K562 (cell line): ENCODE measurements around the gene CCL24. TPM values are rescaled to one million over a fixed set of nuclear protein-coding genes. Genes with fewer than 3 reads are reported as not detected.

Experiments
- BACH1 ChIP-seq: fragments of 200-800 bp; sonication (Bioruptor generic); IDR thresholded peaks from 2 replicates; pipeline ENCODE4 v1.6.1; 2016; ENCODE audit warnings: missing genetic modification characterization, missing compliant biosample characterization
- CBX2 ChIP-seq: fragments of 200-600 bp; sonication (generic); IDR thresholded peaks from one replicate; pipeline ENCODE4 v1.6.1; 2012; ENCODE audit warnings: mild to moderate bottlenecking, low read length, inconsistent platforms; ENCODE audit not compliant: insufficient read depth, poor library complexity, severe bottlenecking
- DPF2 ChIP-seq: fragments of 450-650 bp; IDR thresholded peaks from 2 replicates; pipeline ENCODE4 v1.6.1; 2016
- ESRRA ChIP-seq: fragments of 450-650 bp; IDR thresholded peaks from 2 replicates; pipeline ENCODE4 v1.6.1; 2014; ENCODE audit warnings: low read depth, mild to moderate bottlenecking, moderate library complexity, borderline replicate concordance
- ETV6 ChIP-seq, 3 experiments: fragments of 150-350 bp in 1 of 3; sonication (generic) in 1 of 3; formaldehyde crosslinking in 1 of 3; IDR thresholded peaks; 2 replicates each; pipeline versions ENCODE4 v1.6.1 to v1.8.0; 2014 to 2022; ENCODE audit warnings: borderline replicate concordance in 2 of 3, low read depth in 2 of 3, antibody characterized with exemption in 1 of 3, low read length in 1 of 3, mild to moderate bottlenecking in 1 of 3, missing genetic modification reagents in 1 of 3
- FOXO4 ChIP-seq: fragments of 450-650 bp; formaldehyde crosslinking; IDR thresholded peaks from 2 replicates; pipeline ENCODE4 v1.4.0; 2020; ENCODE audit warnings: mild to moderate bottlenecking, moderate library complexity
- HDAC8 ChIP-seq: fragments of 450-650 bp; IDR thresholded peaks from 2 replicates; pipeline ENCODE4 v1.6.1; 2016; ENCODE audit warnings: mild to moderate bottlenecking, missing genetic modification characterization, moderate library complexity, missing compliant biosample characterization
- KLF16 ChIP-seq: IDR thresholded peaks from 2 replicates; pipeline ENCODE4 v1.6.1; 2016; ENCODE audit warnings: antibody characterized with exemption
- NONO ChIP-seq, 2 experiments: fragments of 200-400 bp in 1 of 2; fragments of 450-650 bp in 1 of 2; formaldehyde crosslinking in 1 of 2; IDR thresholded peaks; 2 replicates each; pipeline ENCODE4 v1.6.1; 2017; ENCODE audit warnings: low read depth in 2 of 2, mild to moderate bottlenecking in 2 of 2, moderate library complexity in 2 of 2, low read length in 1 of 2
- RBM39 ChIP-seq: fragments of 200-400 bp; formaldehyde crosslinking; optimal IDR thresholded peaks from 2 replicates; pipeline ENCODE3; 2018; ENCODE audit warnings: low read depth, low read length
- RHOXF2B ChIP-seq: fragments of 250-450 bp; sonication (Bioruptor Pico); conservative IDR thresholded peaks from 2 replicates; pipeline ENCODE4 v1.5.1; 2021
- SAFB ChIP-seq: fragments of 200-400 bp; formaldehyde crosslinking; IDR thresholded peaks from 2 replicates; pipeline ENCODE4 v1.6.1; 2017; ENCODE audit warnings: low read depth, low read length, borderline replicate concordance
- SMAD4 ChIP-seq: fragments of 250-450 bp; sonication (Bioruptor Pico); conservative IDR thresholded peaks from 2 replicates; pipeline ENCODE4 v1.8.0; 2021; ENCODE audit warnings: inconsistent platforms, mild to moderate bottlenecking, moderate library complexity
- SOX6 ChIP-seq: fragments of 450-650 bp; IDR thresholded peaks from 2 replicates; pipeline ENCODE4 v1.6.1; 2014; ENCODE audit warnings: mild to moderate bottlenecking
- TFE3 ChIP-seq: fragments of 450-650 bp; formaldehyde crosslinking; IDR thresholded peaks from 2 replicates; pipeline ENCODE4 v1.4.0; 2020; ENCODE audit warnings: mild to moderate bottlenecking, mixed read lengths
- THAP12 ChIP-seq: fragments of 250-450 bp; sonication (Bioruptor Pico); IDR thresholded peaks from 2 replicates; pipeline ENCODE4 v1.9.0; 2021; ENCODE audit warnings: mild to moderate bottlenecking, inconsistent platforms
- U2AF2 ChIP-seq: fragments of 200-400 bp; formaldehyde crosslinking; optimal IDR thresholded peaks from 2 replicates; pipeline ENCODE3; 2017; ENCODE audit warnings: low read depth, mild to moderate bottlenecking, low read length
- ZKSCAN3 ChIP-seq: fragments of 250-450 bp; sonication (Bioruptor Pico); IDR thresholded peaks from 2 replicates; pipeline ENCODE4 v1.4.0; 2020
- ZNF316 ChIP-seq: fragments of 450-650 bp; IDR thresholded peaks from 2 replicates; pipeline ENCODE4 v1.6.1; 2016
- ZNF431 ChIP-seq: sonication (generic); formaldehyde crosslinking; IDR thresholded peaks from 2 replicates; pipeline ENCODE4 v1.8.0; 2022; ENCODE audit warnings: mild to moderate bottlenecking, missing genetic modification reagents
- ZNF436 ChIP-seq: fragments of 250-450, 450-650 bp; sonication (Bioruptor Pico); formaldehyde crosslinking; IDR thresholded peaks from 2 replicates; pipeline ENCODE4 v1.7.0; 2020; ENCODE audit warnings: mild to moderate bottlenecking
- polyA plus RNA-seq, 8 experiments: library from polyadenylated mRNA; depleted of rRNA in 4 of 8; stranded (reverse) in 5 of 8; unstranded in 3 of 8; fragments of >200 nt; fragmentation: Nextera tagmentation in 2 of 8; fragmentation: Illumina TruSeq in 1 of 8; extraction: Ambion mirVana in 2 of 8; extraction: Trizol in 1 of 8; gene quantifications; 2 replicates each; pipeline versions ENCODE4 v1.2.1 to v1.2.3, GENCODE V29; 2011 to 2014; ENCODE audit warnings: inconsistent platforms in 1 of 8, missing spikeins in 1 of 8
- total RNA-seq, 7 experiments: library from RNA; depleted of rRNA in 6 of 7; stranded (reverse); fragments of >200 nt in 6 of 7; fragmentation: Illumina TruSeq in 2 of 7; extraction: Trizol in 2 of 7; gene quantifications; 2 replicates each; pipeline versions ENCODE4 v1.2.1 to v1.2.3, GENCODE V29; 2011 to 2021; ENCODE audit warnings: low replicate concordance in 1 of 7
- TF ChIP-seq, protein P1 (sequence below): fragments of 450-650 bp; IDR thresholded peaks from 2 replicates; pipeline ENCODE4 v1.6.1; 2016; ENCODE audit warnings: low read depth, mild to moderate bottlenecking, moderate library complexity

Gene CCL24
- total and polyA plus RNA-seq, 9 of the 15 experiments (the other 6 are each of a cell fraction or from before 2014, with no cell fraction given) = 0.45 to 3.6 (median 0.95) TPM; not detected in 1

DNA sequence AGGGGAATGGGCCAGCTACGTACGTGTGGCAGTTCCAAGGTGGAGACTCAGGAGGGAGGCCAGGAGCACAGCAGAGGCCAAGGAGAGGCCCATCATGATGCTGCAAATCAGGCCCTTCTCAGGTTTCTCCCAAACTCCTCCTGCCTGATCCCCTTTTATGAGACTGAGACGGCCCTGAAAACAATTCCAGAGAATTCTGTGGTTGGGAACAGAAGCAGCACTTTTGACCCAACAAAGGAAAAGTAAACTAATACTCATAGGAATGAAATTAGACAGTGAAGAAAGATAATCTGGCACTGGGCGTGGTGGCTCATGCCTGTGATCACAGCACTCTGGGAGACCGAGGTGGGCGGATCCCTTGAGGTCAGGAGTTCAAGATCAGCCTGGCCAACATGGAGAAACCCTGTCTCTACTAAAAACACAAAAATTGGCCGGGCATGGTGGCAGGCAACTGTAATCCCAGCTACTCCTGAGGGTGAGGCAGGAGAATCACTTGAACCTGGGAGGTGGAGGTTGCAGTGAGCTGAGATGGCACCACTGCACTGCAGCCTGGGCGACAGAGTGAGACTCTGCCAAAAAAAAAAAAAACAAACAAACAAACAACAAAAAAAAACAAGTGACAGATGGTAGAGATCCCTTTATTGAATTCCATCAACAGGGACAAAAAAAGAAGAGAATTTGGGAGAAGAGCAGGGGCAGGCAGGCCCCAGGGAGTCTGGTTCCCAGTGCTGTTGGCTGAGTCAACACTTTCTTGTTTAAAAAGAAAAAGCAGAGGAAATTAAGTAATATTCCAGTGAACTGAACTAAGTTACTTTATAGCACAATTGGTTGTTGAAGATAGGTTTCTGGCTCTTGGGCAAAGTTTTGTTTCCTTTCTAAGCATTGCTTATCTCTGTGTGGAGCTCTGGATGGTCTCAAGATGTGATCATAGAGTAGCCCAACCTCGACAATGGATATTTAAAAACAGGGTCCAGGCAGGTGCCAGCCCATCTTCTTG, 41.2 kb downstream of the CCL24 start, which contains the start of gene CCL26 (continued):
- TF ChIP-seq TFE3 (CRISPR knock-in tag) (no peak), ZNF431 (no peak), RHOXF2B (no peak), SOX6 (0 out of 2 replicates have a peak, but pooled peaks have one; percentile 32), FOXO4 (CRISPR knock-in tag) (no peak), HDAC8 (tag) (0 out of 2 replicates have a peak, but pooled peaks have one; percentile 55), SMAD4 (CRISPR knock-in tag) (no peak; the same call in 1 of the 2 replicates), DPF2 (peak; percentile 78), ZNF436 (CRISPR knock-in tag) (no peak), SAFB (no peak), ZKSCAN3 (CRISPR knock-in tag) (no peak), CBX2 (no peak), KLF16 (no peak), THAP12 (CRISPR knock-in tag) (no peak), U2AF2 (no peak), RBM39 (no peak), BACH1 (tag) (no peak), ETV6 (IDR thresholded peaks at IDR 0.05; ENCODE audit: borderline replicate concordance in 1 of 2, low read depth in 2 of 2, low read length in 1 of 2) (no peak), ETV6 (CRISPR knock-in tag; IDR thresholded peaks at IDR 0.05; ENCODE audit: borderline replicate concordance) (no peak), ZNF316 (peak; percentile 72), ESRRA (0 out of 2 replicates have a peak, but pooled peaks have one; percentile 16), NONO (IDR thresholded peaks at IDR 0.05; ENCODE audit: low read depth in 2 of 2, low read length in 1 of 2) (no peak)
- TF ChIP-seq, protein P1, sequence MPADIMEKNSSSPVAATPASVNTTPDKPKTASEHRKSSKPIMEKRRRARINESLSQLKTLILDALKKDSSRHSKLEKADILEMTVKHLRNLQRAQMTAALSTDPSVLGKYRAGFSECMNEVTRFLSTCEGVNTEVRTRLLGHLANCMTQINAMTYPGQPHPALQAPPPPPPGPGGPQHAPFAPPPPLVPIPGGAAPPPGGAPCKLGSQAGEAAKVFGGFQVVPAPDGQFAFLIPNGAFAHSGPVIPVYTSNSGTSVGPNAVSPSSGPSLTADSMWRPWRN = no peak
